KOPT-K1 (cell line): ENCODE measurements around the gene NSG1.

Experiments
- H3K27ac ChIP-seq: fragments of 200-600 bp; sonication (generic); 2 replicates; pipeline ENCODE4 v1.5.1; 2016; ENCODE audit warnings: antibody characterized with exemption, mild to moderate bottlenecking, low read depth, low read length; ENCODE audit not compliant: poor library complexity, severe bottlenecking
- H3K36me3 ChIP-seq: fragments of 200-600 bp; sonication (generic); 2 replicates; pipeline ENCODE4 v1.5.1; 2017; ENCODE audit warnings: antibody characterized with exemption, mild to moderate bottlenecking, low read length, moderate library complexity; ENCODE audit not compliant: insufficient read depth
- H3K9me3 ChIP-seq: fragments of 200-600 bp; sonication (generic); 2 replicates; pipeline ENCODE4 v1.5.1; 2017; ENCODE audit warnings: antibody characterized with exemption, low read length, mild to moderate bottlenecking; ENCODE audit not compliant: insufficient read depth, poor library complexity, severe bottlenecking

NSG1 gene

GRCh38 chr4:4361883-4362282 is 25.0 kb upstream of the NSG1 start:
- peaks cover 34% of the 10 kb centered on the region for H3K9me3 ChIP-seq
- H3K36me3 ChIP-seq: no peaks in the 10 kb centered on the region
- no peak overlapping the region for H3K27ac ChIP-seq

GRCh38 chr4:4362991-4363697 is 23.8 kb upstream of the NSG1 start:
- no peaks in the 10 kb centered on the region for H3K36me3 ChIP-seq
- peaks cover 34% of the 10 kb centered on the region for H3K9me3 ChIP-seq
- H3K27ac ChIP-seq: no peak overlapping the region

GRCh38 chr4:4364061-4364460 is 22.8 kb upstream of the NSG1 start:
- Histone ChIP-seq H3K27ac (no peak overlapping the region), H3K36me3 (no peaks in the 10 kb centered on the region), H3K9me3 (peaks cover 34% of the 10 kb centered on the region)

DNA sequence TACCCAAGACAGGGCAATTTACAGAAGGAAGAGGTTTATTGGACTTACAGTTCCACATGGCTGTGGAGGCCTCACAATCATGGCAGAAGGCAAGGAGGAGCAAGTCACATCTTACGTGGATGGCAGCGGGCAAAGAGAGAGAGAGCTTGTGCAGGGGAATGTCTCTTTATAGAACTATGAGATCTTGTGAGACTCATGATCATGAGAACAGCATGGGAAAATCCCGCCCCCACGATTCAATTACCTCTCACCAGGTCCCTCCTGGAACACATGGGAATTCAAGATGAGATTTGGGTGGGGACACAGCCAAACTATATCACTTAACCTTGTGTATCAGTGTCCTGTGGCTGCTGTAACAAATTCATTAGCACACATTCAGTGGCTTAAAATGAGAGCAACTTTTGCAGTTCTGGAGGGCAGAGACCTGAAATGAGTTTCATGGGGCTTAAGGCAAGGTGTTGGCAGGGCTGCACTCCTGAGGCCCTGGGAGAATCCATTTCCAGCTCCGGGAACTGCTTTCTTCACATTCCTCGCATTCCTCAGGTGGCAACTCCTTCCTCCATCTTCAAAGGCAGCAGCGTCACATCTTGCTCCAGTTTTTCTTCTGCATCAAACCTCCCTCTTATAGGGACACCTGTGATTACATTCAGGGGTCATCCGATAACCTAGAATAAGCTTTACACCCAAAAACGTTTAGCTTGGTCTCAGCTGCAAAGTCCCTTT is 22.3 kb upstream of the NSG1 start:
- H3K36me3 ChIP-seq: no peaks in the 10 kb centered on the region
- no peak overlapping the region for H3K27ac ChIP-seq
- peaks cover 34% of the 10 kb centered on the region for H3K9me3 ChIP-seq

GRCh38 chr4:4368809-4369580 is 17.9 kb upstream of the NSG1 start:
- Histone ChIP-seq H3K9me3 (peaks cover 24% of the 10 kb centered on the region), H3K27ac (no peak overlapping the region), H3K36me3 (no peaks in the 10 kb centered on the region)

DNA sequence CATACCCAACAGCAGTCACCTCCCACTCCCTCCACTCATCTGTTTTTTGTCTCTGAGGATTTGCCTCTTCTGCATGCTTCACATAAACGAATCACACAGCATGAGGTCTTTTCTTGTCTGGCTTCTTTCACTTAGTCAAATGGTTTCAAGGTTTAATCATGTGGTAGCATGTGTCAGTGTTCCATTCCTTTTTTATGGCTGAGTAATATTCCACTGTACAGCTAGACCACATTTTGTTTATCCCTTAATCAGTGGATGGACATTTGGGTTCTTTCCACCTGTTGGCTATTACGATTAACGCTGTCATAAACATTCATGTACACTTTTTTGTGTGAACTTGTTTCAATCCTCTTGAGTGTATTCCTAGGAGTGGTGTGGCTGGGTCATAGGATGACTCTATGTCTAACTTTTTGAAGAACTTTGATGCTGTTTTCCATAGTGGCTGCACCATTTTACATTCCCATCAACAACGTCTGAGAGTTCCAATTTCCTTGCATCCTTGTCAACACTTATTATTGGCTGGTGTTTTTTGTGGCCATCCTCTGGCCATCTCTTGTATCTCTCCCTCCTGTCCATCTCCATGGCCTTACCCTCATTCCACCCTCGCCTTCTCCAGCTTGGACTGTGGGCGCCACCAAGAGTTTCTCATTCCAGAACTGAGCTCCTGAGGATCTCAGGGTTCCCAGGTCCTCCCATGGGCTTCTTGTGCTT is 12.4 kb upstream of the NSG1 start:
- Histone ChIP-seq H3K9me3 (peaks cover 8% of the 10 kb centered on the region), H3K27ac (no peak overlapping the region), H3K36me3 (no peaks in the 10 kb centered on the region)

- peaks cover 8% of the 10 kb centered on the region for H3K9me3 ChIP-seq
- no peaks in the 10 kb centered on the region for H3K36me3 ChIP-seq
- no peak overlapping the region for H3K27ac ChIP-seq
These were observed 10.8 kb upstream of the NSG1 start for GRCh38 chr4:4376074-4376473.

DNA sequence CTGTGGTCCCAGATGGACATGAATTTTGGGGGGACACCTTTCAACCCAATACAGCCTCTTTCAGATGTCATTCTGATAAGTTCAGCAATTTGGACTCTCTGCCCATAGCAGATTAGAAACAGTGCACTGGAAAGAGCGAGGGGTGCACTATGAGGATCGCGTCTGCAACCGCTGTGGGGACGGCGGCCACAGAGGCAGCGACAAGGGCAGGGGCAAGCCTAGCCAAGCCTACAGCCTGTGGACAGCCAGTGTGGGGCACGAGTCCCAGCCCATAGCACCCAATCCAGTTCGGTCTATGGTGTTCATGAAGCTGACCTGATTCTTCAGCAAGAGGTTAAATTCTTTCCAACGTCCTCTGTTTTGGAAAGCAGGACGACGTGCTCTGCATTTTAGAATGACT is 9.7 kb upstream of the NSG1 start:
- Histone ChIP-seq H3K36me3 (no peaks in the 10 kb centered on the region), H3K27ac (no peak overlapping the region), H3K9me3 (peaks cover 8% of the 10 kb centered on the region)

- Histone ChIP-seq H3K9me3 (peaks cover 8% of the 10 kb centered on the region), H3K27ac (no peak overlapping the region), H3K36me3 (no peaks in the 10 kb centered on the region)
These were observed 9.0 kb upstream of the NSG1 start for GRCh38 chr4:4377732-4378460.

- Histone ChIP-seq H3K36me3 (no peaks in the 10 kb centered on the region), H3K9me3 (peaks cover 3% of the 10 kb centered on the region), H3K27ac (no peak overlapping the region)
These were observed 7.3 kb upstream of the NSG1 start for GRCh38 chr4:4379540-4380087.

- no peaks in the 10 kb centered on the region for H3K9me3 ChIP-seq
- H3K36me3 ChIP-seq: no peaks in the 10 kb centered on the region
- H3K27ac ChIP-seq: no peak overlapping the region
These were observed 3.8 kb upstream of the NSG1 start for GRCh38 chr4:4383085-4383484.

DNA sequence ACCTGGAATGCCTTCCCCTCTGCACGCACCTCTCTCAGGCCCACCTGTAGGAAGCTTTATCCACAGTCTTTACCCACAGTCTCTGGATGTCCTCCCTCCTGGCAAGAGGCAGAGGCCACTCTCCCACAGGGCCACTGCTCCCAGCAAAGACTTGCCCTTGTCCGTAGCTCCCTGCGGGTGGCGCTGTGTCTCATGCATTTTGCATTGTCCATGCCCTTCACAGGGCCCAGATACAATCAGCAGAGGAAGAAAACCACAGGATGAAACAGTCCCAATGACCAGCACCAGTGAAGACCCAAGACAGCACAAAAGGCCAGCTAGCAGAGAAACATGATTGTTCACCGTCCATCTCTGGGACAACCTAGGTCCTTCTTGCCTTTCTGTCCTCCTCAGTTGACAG is 2.1 kb upstream of the NSG1 start:
- H3K9me3 ChIP-seq: no peaks in the 10 kb centered on the region
- H3K27ac ChIP-seq: no peak overlapping the region
- no peaks in the 10 kb centered on the region for H3K36me3 ChIP-seq

DNA sequence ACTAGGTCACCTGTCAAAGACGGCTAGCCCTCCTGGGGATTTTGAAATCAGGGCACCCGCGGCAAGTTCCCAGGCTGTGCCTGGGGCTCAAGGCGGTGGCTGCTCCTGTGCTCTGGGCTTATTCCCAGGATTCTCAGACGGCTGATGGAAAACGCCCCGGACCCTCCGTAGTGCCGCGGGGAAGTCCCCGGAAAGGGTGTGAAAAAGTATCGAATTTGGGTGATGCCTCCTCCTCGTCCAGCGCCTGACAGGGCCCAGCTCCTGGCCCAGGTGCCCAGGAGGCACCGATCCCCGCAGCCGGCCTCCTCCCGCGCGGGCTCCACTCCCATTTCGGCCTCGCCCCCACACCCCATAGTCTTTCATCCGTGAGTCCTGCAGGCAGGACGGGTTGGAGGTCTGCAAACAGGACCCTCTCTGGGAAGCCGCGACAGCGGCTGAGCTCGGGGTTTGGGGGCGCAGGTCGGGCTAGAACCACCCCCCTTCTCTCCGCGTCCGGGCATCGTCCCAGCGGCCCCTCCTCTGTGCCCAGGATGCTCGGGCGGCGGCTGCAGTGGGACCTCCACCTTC is 1.1 kb upstream of the NSG1 start:
- H3K36me3 ChIP-seq: no peaks in the 10 kb centered on the region
- H3K9me3 ChIP-seq: no peaks in the 10 kb centered on the region
- no peak overlapping the region for H3K27ac ChIP-seq

DNA sequence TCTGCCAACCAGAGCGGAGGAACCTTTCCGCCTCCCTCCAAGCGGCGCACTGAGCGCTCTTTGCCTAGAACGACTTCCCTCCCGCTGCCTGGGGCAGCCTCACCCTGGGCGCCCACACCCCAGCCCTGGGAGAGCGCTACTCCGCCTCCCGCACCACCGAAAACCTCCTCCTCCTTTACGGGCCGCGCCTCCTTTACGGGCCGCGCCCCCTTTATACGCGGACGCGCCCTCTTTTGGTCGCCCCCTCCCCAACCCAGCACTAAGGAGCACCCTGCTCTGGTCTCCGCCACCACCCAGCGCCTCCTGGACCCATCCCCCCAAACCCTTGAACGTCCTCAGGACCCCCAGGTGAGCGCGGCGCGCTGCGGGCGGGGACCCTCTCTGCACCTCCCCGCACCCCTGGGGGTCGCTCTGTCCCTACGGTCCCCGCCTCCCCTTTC is 586 bp upstream of the NSG1 start:
- Histone ChIP-seq H3K36me3 (no peaks in the 10 kb centered on the region), H3K27ac (no peak overlapping the region)

More for the DNA sequence above, 586 bp upstream of the NSG1 start:
- H3K9me3 ChIP-seq: no peaks in the 10 kb centered on the region
